Measurements from ENCODE around the gene CENPI.
"Not testable (repeated sequence)": the region's sequence is repeated elsewhere in the genome, so short reads cannot be mapped to it uniquely, and the experiment has no call there.

Gene CENPI, protein sequence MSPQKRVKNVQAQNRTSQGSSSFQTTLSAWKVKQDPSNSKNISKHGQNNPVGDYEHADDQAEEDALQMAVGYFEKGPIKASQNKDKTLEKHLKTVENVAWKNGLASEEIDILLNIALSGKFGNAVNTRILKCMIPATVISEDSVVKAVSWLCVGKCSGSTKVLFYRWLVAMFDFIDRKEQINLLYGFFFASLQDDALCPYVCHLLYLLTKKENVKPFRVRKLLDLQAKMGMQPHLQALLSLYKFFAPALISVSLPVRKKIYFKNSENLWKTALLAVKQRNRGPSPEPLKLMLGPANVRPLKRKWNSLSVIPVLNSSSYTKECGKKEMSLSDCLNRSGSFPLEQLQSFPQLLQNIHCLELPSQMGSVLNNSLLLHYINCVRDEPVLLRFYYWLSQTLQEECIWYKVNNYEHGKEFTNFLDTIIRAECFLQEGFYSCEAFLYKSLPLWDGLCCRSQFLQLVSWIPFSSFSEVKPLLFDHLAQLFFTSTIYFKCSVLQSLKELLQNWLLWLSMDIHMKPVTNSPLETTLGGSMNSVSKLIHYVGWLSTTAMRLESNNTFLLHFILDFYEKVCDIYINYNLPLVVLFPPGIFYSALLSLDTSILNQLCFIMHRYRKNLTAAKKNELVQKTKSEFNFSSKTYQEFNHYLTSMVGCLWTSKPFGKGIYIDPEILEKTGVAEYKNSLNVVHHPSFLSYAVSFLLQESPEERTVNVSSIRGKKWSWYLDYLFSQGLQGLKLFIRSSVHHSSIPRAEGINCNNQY

DNA sequence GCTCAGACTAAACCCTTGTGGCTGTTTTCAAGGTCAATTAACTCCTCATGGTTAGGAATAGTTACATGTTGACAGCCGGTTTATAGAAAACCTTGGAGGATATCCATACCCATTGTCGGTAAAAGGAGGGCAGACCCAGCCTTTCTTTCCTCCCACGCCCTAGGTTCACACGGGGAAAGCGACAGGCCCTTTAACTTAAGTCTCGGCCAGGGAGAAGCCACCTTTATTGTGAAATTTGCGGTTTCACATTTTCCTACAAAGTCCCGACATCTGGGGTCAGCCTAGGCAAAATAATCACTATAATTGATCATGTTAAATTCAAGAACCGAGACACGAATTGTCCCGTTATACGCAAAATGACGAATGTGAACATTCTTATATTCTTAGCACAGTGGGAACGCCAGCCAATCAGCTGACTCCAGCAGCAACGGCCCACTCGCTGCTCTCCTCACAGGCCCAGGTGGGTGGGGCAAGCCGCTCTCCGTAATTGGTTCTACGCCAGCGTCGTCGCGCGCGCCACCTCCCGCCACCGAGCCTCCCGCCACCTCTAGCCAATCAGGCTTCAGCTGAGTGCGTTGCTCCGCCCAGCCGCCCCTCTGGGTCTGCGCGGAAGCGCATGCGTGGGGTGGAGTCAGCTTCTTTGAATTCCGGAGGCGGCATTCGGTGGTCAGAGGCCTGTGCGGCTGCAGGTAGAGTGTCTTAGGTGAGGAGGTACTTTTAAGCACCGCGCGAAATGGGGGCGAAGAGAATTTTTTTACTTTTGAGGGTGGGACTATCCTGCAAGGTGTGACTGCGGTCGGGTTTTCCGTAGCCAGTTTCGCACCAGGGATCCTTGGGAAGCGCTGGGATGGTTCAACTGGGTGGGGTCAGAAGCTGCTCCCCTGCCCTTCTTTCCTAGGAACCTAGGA is at the start of gene CENPI:
Gene CENPI, plus strand, starts transcription at position 659 of the 908 bp plus-strand sequence. CDS start 2,867 bp downstream, outside the sequence.
- TF ChIP-seq, protein P1, sequence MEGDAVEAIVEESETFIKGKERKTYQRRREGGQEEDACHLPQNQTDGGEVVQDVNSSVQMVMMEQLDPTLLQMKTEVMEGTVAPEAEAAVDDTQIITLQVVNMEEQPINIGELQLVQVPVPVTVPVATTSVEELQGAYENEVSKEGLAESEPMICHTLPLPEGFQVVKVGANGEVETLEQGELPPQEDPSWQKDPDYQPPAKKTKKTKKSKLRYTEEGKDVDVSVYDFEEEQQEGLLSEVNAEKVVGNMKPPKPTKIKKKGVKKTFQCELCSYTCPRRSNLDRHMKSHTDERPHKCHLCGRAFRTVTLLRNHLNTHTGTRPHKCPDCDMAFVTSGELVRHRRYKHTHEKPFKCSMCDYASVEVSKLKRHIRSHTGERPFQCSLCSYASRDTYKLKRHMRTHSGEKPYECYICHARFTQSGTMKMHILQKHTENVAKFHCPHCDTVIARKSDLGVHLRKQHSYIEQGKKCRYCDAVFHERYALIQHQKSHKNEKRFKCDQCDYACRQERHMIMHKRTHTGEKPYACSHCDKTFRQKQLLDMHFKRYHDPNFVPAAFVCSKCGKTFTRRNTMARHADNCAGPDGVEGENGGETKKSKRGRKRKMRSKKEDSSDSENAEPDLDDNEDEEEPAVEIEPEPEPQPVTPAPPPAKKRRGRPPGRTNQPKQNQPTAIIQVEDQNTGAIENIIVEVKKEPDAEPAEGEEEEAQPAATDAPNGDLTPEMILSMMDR (IDR thresholded peaks at IDR 0.05; ENCODE audit: insufficient read depth, low read depth, low read length, missing control alignments): no peak

DNA sequence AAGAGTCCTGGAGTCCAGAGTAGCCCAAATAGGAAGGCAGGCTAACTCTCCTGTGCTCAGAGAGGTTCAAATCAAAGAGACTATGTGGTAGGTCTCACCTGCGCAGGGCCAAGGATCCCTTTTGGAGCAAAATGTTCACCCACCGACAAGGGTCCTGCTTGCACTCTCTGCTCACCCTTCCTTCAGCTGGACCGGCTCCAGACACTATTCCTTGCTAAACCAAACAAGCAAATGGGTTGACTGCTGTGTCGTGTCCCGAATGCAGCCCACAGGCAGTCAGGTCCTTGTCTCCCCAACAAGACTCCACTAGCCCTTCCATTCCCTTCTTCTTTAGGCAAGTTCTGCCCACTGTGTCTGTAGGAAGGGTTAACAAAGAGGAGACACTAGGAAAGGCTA is 46.9 kb upstream of the CENPI start:
- no peak for DNase-seq (ENCODE audit: low read depth)
- peak overlapping the region; percentile 64 for H3K4me3 ChIP-seq (ENCODE audit: low read length)
- TF ChIP-seq, protein P1 (IDR thresholded peaks at IDR 0.05; ENCODE audit: insufficient read depth, low read depth, low read length, missing control alignments): no peak

More for the DNA sequence above, at the start of gene CENPI:
- peak; percentile 94 for DNase-seq (ENCODE audit: low read depth)
- peak within 1 kb of the TSS; percentile 60 for H3K4me3 ChIP-seq (ENCODE audit: low read length)

DNA sequence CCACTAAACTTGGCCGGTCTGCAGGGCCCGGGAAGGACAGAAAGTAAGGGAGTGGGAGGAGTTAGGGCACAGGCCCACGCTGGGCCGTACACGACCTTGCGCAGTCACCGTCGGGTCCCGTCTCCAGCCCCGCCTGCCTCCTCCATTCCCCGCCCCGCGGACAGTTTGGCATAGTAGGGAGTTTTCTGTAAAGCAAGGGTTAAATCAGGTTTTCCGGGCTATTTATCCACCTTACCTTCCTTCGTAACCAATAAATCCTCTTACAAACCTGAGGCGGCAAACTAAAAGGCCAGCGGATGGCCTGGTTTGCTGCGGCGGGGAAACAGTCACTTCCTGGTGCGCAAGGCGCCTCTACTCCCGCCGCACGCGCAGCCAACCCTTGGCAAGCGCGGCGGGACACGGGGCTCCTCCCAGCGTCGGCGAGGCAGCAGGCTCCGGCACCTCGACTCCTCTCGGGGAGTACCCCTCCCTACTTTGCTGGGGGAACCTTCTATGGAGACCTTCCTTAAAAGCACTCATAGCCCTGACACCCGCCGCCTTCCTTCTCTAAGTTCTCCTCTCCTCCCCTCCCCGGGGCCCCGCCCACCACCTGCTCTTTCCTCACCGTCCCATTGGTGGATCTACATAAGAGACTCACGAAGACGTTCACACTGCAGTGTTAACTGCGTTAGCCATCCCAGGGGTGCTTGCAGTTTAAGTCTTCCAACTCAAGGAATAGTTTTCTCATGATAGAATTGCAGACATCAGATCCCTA is 46.3 kb upstream of the CENPI start, which contains the start of gene TRMT2B:
Gene TRMT2B, minus strand, starts transcription at position 563 of the 754 bp plus-strand sequence. CDS start 9,822 bp downstream, outside the sequence.
- TF ChIP-seq, protein P1 (IDR thresholded peaks at IDR 0.05; ENCODE audit: insufficient read depth, low read depth, low read length, missing control alignments): no peak
- H3K4me3 ChIP-seq (ENCODE audit: low read length): peak within 1 kb of the TSS; percentile 64
- DNase-seq (ENCODE audit: low read depth): peak; percentile 70

DNA sequence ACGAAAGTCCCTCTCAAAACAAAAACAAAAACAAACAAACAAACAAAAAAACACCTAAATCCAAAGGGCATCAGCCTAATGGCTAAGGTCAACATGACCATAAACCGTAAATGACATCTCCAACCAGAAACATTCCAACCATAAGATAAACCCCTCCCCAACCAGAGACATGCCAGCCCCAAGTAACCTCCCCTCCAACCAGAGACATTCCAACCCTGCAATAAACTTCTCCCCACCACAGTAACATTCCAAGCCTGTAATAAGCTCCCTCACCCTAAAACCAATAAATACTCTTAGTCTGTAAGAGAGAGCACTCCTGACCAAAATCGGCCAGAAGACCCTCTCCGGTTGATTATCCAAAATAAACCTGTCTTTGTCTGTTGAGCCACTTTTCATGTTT is 41.5 kb upstream of the CENPI start:
- H3K4me3 ChIP-seq (ENCODE audit: low read length); DNase-seq (ENCODE audit: low read depth): not testable (repeated sequence)

DNA sequence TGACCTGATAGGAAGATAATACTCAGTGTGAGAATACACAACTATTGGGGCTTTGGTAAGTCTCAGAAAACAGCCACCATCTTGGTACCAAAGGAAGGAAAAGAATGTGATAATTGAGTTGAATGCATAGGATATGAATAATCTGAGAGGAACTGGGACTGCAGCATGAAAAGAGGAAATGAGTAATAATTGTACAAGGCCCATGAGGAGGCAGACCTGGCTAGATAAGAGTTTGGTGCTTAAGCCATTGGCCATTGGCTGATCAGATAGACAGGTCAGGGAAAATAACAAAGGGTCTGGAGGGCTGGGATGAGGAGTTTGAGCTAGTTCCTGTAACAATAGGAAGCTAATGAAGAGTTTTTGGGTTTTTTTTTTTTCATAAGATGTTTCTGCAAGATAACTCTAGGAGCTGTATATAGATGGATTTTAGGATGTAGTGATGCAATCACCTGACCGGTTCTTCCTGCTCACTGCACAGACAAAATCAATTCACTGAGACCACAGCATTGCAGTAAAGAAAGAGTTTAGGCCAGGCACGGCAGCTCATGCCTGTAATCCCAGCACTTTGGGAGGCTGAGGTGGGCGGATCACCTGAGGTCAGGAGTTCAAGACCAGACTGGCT is 40.8 kb upstream of the CENPI start:
- TF ChIP-seq, protein P1 (IDR thresholded peaks at IDR 0.05; ENCODE audit: insufficient read depth, low read depth, low read length, missing control alignments): no peak
- DNase-seq (ENCODE audit: low read depth): peak; percentile 66
- H3K4me3 ChIP-seq (ENCODE audit: low read length): no peak overlapping the region

DNA sequence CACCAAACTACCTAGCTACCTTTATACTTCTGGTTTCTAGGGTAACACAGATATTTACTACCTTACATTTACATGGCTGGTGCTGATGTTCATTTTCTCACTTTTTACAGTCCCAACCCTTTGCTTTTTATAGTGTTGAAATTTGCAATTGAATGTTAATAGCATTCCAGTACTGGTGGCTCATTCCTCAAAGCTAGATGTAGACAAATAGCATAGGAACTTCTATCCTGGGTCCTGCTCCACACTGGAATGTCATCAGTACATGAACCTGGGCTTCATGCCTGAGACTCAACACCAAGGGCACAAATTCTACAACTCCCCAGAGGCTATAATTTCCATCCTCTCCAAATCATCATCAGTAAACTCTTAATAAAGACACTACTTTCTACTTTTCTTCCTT is 35.8 kb upstream of the CENPI start:
- TF ChIP-seq, protein P1 (IDR thresholded peaks at IDR 0.05; ENCODE audit: insufficient read depth, low read depth, low read length, missing control alignments): no peak
- H3K4me3 ChIP-seq (ENCODE audit: low read length): no peak overlapping the region
- no peak for DNase-seq (ENCODE audit: low read depth)

All from epithelial cell of esophagus (primary cell).